GM18867 (cell line): Measurements from ENCODE around the gene APLP2.

Experiments
- ATAC-seq: cut with Tn5 transposase; IDR thresholded peaks from one replicate; pipeline ENCODE4 v1.9.1; 2021; ENCODE audit warnings: mild to moderate bottlenecking, moderate library complexity; ENCODE audit not compliant: unreplicated experiment

APLP2 gene

GRCh38 chr11:130054966-130055365 is 14.7 kb upstream of the APLP2 start:
- no peak for ATAC-seq

- no peak for ATAC-seq
Observed at GRCh38 chr11:130055617-130056016, 14.1 kb upstream of the APLP2 start.

DNA sequence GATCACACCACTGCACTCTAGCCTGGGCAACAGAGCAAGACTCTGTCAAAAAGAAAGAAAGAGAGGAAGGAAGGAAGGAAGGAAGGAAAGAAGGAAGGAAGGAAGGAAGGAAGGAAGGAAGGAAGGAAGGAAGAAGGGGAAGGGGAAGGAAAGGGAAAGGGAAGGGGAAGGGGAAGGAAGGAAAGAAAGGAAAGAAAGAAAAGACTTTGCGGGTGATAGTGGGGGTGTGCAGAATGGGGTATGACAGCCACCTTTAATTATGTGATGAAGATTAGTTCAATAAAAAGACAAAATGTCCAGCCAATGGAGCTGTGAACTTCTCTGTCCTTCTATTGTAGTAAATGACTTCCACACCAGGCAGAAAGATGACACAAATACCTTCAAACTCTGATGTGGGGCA is 8.7 kb upstream of the APLP2 start:
- no peak for ATAC-seq

GRCh38 chr11:130062026-130062425 is 7.7 kb upstream of the APLP2 start:
- no peak for ATAC-seq

GRCh38 chr11:130063451-130063850 is 6.2 kb upstream of the APLP2 start:
- ATAC-seq: no peak

DNA sequence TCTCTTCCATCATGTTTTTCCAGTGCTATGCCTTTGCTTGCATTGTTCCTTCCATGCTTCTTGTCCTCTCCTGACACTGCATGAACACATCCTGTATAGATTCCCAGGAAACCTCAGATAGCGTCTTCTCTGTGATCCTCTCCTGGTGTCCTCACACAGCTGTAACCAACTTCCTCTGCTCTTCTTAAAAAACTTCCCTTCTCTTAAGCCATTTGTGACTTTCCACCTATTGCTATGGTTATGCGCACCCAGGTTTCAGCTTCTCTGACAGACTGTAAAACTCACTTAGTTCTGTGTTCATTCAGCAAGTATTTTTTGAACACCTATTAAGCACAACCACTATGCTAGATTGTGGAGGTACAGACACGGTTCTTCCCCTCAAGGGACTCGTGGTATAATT is 5.1 kb upstream of the APLP2 start:
- ATAC-seq: no peak

GRCh38 chr11:130066338-130066737 is 3.4 kb upstream of the APLP2 start:
- ATAC-seq: no peak

GRCh38 chr11:130068546-130068985 is 1.1 kb upstream of the APLP2 start:
- ATAC-seq: no peak

GRCh38 chr11:130068986-130069658 is 572 bp upstream of the APLP2 start:
- peak; percentile 38 for ATAC-seq

DNA sequence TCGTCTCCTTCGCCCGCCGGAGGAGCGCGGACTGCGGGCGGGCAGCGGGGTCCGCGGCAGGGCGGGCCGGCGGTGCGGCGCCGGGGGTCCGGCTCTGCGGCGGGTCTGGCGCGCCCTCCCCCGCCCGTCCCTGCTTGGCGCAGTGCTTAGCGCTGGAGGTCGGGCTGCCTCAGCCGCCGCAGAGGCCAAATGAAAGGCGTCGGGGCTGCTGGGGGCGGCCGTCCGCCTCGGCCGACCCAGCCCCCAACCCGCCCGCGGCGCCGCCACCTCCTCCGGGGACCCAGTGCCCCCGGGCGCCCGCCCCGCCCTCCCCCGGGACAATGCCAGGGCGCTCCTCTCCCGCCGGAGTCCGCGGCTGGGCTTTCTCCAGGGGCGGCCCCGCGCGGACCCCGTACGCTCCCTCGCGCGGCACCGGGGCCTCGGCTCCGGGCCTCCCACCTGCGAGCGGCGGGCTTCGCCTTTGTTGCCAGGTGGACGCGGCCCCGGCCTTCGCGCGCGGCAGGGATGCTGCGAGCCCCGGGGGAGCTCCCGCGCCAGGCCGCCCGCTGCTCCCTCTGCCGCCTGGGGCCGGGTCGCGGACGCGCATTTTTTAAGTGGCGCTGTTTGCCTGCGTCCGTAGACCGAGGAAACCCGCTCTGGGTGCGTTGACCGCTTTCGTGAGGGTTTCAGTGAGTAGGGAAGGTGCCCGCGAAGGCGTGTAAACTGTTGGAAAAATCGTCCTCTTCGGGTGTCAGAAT is 583 bp downstream of the APLP2 start:
- ATAC-seq: peak; percentile 30

GRCh38 chr11:130070846-130071200 is 1.1 kb downstream of the APLP2 start:
- no peak for ATAC-seq

DNA sequence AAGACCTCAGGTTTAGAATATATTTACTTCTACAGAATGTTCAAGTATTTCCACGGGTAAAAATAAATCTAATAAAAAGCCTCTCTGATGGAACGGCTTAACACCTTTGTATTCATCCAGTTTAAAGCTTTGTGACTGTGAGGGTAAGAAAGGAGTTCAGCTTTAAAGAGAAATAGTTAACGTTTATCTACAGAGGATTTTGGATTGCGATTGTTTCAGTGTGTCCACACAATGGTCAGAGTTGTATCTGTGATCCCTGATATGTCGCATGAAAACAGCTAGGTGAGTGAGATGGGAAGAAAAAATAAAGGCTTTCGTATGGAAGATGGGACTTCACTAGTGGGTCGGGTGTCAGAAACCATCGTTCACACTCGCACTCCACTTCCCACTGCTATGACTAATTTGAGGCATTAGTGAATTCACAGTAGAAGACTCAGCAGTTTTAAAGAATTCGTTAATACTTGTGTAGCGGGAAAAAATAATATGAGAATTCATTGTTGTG is 1.6 kb downstream of the APLP2 start:
- ATAC-seq: no peak

DNA sequence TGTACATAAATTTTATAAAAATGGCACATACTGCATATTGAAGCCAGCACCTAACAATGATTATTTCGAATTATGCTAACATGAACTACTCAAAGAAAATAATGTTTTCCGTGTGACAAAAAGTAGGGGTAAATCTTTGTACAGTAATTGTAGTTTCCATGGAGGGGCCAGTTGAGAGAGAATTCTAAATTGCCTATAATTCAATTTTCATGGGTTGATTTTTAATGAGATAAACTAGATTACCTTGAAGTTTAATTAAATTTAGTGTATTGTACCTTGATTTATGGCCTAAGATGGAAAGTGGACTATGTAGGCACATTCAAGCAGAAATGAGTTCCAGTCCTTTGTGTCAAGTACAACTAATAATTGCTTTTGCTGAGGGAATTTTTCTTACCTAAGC is 5.0 kb downstream of the APLP2 start:
- no peak for ATAC-seq

DNA sequence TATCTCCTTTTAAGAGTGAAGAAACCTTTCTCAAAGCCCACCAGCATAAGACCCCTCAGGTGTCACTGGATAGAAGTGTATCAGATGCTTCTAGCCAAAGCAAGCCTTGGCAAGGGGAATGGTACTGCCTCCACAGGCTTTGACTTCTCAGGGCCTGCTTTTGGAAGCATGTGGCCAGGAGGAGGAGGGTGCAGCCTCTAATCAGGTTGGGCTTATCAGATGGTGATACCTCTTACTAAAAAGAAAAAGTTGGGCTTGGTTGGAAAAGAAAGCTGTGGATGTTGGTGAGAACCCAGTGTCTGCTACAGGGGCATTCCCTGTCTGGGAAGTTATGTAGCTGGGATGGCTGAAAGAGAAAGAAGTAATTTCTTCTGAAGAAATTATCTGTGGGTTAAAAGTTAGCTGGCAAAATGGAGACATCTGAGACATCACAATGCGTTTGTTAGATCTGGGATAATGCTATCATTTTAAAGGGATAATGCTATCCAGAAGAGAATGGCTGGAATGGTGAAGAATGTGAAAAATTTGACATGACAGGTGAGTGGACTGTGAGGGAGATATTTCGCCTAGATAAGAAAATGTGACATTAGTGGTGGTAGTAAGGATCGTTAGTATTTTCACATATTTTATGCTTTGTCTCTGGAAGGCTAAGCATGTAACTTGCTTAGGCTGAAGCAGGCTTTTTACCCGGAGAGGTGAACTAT is 7.2 kb downstream of the APLP2 start:
- ATAC-seq: no peak

DNA sequence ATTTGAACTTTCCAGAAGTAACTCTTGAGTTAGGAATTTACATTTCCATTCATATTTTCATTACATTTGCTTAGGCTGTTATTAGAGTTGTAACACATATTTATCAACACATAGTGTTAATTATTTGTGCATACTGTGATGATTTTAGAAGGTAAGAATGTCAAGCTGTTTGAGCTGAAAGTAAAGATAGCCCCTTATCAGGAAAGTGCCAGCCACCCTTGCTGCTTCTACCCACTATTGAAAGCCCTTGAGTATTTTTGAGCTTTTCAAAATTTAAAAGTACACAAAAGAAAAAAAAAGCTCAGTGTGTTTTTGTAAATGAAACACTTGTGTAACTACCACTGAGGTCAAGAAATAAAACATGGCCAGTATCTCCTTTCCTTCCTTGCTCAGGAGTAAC is 8.0 kb downstream of the APLP2 start:
- ATAC-seq: no peak

DNA sequence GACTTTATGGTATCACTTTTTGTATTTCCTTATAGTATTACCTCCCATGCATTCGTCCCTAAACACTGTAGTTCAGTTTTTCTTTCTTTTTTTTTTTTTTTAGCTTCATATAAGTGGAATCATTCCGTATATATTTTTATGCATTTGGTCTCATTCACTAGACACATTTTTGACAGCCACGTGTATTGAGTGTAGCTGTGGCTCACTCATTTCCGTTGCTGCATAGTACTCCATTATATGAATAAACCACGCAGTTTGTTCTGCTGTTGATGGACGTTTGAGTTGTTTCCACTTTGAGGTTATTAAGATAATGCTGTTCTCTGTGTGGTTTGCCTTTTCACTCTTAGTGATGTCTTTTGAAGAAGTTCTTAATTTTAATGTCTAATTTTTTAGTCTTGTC is 8.4 kb downstream of the APLP2 start:
- no peak for ATAC-seq

DNA sequence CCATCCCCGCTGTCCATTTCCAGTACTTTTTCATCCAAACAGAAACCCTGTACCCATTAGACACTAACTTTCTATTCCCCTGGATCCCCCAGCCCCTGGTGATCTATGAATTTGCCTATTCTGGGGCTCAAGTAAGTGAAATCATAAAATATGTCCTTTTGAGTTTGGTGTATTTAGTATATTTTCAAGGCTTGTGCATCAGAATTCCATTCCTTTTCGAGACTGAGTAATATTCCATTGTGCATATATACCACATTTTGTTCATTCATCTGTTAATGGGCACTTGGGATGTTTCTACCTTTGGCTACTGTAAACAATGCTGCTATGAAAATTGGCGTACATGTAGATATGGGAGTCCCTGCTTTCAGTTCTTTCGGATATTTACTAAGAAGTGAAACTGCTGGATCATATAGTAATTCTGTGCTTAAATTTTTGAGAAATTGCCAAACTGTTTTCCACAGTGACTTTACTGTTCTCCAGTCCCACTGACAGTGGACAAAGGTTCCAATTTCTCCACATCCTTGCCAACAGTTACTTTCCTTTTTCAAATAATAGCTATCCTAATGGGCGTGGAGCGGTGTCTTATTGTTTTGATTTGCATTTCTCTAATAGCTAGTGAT is 16.1 kb downstream of the APLP2 start:
- no peak for ATAC-seq

DNA sequence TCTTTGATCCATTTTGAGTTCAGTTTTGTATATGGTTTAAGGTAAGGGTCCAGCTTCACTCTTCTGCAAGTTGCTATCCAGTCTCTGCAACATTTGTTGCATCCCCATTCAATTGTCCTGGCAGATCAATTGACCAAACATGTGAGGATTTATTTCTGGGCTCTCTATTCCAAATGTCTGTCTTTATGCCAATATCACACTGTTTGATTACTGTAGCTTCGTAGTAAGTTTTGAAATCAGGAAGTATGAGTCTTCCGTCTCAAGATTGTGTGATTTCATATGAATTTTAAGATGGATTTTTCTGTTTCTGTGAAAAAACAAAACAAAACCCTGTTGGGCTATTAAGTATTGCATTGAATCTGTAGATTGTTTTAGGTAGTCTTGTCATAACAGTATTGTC is 17.0 kb downstream of the APLP2 start:
- no peak for ATAC-seq

DNA sequence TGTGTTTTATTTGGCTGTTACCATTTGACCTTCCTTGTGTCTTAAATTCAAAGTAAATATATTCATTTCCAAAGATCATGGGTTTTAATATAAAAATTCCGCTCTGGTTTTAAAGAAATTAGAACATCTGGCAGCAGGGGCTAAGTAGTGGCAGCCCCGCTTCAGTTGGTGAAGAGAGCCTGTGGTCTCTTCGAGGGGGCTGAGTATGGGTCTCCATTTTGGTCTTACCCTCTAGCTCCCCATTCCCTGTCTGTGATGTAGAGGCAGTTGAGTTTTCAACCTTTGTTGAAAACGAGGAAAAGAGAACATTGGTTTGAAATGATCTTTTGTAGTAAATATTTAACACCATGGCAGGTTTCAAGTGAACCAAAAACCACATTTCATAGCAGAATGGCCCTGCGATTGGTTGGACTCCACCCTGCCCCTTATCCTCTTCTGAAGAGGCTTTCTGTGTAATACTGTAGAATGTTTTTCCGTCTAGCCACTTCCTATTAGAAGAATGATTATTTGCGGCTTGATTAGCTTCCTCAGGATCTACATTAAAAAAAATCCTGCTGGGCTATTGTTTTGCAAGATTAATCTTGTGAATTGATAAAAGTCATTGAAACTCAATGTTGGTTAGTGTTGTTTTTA is 17.7 kb downstream of the APLP2 start:
- ATAC-seq: no peak

DNA sequence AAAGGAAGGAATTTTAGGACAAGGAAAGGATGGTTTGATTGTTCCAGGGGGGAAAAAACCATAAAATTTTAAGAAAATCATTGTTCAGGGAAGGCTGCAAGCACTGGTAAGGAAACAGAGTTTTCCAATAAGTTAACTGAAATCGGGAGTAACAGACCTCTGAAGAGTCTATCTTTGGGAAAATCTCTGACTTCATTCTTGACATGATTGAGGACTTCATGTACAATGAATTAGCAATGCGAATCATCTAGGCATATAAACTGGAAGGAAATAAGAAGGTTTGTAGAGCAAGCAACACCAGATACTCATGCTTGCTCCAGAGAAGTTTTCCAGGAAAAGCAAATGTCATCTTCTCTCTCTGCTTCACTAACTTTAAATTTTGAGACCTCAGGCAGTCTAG is 18.5 kb downstream of the APLP2 start:
- no peak for ATAC-seq
